Measurements from ENCODE around the gene ZNF398. TPM values are rescaled to one million over a fixed set of nuclear protein-coding genes. Genes with fewer than 3 reads are reported as not detected.

ZNF398 gene
- total and polyA plus RNA-seq, 2 of the 13 experiments (the other 11 are each of a cell fraction or from before 2014, with no cell fraction given) = 3.0 to 8.9 TPM

DNA sequence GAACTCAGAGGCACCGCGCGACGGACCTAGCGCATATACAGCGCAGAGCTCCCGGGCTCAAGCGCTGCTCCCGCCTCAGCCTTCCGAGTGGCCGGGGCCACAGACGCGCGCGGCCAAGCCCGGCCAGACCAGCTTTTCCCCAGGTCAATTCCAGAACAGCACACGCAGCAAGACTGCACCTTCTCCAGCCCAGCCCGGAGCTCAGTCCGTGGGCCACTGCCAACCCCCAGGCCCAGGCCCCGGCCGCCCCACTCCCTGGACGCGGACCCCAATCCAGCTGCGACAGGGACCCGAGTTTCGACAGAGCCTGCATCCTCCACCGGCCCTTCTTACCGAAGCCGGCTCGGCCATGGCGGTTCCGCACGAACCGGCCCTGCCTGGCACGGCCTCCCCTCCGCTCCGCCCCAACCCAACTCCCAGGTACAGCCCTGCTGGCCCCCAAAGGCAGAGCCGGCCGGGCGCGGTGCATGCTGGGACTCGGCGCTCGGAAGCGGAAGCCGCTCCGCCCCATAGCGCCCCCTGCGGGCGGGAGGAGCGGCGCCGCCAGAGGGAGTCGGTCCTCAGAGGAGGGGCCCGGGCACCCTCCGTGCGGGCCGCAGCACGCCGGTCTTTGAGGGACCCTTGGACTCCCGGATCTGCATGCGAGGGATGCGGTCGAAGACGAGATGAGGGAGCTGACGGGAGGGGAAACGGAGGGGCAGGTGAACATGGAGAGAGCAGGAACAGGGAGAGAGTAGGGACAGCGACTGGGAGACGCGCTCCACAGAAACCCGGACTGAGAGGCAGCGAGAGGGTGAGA, 21.2 kb upstream of the ZNF398 start, which contains the start of gene ZNF425 (continued):
- no peak for TF ChIP-seq ZNF530 (CRISPR knock-in tag; IDR thresholded peaks at IDR 0.05; ENCODE audit: low read depth)
- TF ChIP-seq WIZ (CRISPR knock-in tag; IDR thresholded peaks at IDR 0.05) = peak; percentile 69; the same call in 1 of the 2 replicates
- TF ChIP-seq HMGA1 (CRISPR knock-in tag; conservative IDR thresholded peaks at IDR 0.05) = no peak
- TF ChIP-seq ZNF557 (CRISPR knock-in tag; IDR thresholded peaks at IDR 0.05) = peak; percentile 59; the same call in 1 of the 2 replicates
- TF ChIP-seq, protein P1, sequence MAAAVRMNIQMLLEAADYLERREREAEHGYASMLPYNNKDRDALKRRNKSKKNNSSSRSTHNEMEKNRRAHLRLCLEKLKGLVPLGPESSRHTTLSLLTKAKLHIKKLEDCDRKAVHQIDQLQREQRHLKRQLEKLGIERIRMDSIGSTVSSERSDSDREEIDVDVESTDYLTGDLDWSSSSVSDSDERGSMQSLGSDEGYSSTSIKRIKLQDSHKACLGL (CRISPR knock-in tag; IDR thresholded peaks at IDR 0.05) = peak; percentile 86
- no peak for TF ChIP-seq ZNF713 (CRISPR knock-in tag; IDR thresholded peaks at IDR 0.05)
- TF ChIP-seq ZNF598 (CRISPR knock-in tag; IDR thresholded peaks at IDR 0.05; ENCODE audit: borderline replicate concordance) = no peak
- TF ChIP-seq, protein P2, sequence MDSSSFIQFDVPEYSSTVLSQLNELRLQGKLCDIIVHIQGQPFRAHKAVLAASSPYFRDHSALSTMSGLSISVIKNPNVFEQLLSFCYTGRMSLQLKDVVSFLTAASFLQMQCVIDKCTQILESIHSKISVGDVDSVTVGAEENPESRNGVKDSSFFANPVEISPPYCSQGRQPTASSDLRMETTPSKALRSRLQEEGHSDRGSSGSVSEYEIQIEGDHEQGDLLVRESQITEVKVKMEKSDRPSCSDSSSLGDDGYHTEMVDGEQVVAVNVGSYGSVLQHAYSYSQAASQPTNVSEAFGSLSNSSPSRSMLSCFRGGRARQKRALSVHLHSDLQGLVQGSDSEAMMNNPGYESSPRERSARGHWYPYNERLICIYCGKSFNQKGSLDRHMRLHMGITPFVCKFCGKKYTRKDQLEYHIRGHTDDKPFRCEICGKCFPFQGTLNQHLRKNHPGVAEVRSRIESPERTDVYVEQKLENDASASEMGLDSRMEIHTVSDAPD (CRISPR knock-in tag; IDR thresholded peaks at IDR 0.05) = peak; percentile 16; the same call in 1 of the 2 replicates
- no peak for TF ChIP-seq DNMT1 (CRISPR knock-in tag; IDR thresholded peaks at IDR 0.05)
- TF ChIP-seq MED13 (CRISPR knock-in tag; IDR thresholded peaks at IDR 0.05) = peak; percentile 58; the same call in 1 of the 2 replicates
- TF ChIP-seq, protein P3, sequence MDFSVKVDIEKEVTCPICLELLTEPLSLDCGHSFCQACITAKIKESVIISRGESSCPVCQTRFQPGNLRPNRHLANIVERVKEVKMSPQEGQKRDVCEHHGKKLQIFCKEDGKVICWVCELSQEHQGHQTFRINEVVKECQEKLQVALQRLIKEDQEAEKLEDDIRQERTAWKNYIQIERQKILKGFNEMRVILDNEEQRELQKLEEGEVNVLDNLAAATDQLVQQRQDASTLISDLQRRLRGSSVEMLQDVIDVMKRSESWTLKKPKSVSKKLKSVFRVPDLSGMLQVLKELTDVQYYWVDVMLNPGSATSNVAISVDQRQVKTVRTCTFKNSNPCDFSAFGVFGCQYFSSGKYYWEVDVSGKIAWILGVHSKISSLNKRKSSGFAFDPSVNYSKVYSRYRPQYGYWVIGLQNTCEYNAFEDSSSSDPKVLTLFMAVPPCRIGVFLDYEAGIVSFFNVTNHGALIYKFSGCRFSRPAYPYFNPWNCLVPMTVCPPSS (IDR thresholded peaks at IDR 0.05) = no peak
- 0 out of 2 replicates have a peak, but pooled peaks have one; percentile 9 for TF ChIP-seq ZNF644 (CRISPR knock-in tag; IDR thresholded peaks at IDR 0.05; ENCODE audit: low read depth)
- TF ChIP-seq, protein P4, sequence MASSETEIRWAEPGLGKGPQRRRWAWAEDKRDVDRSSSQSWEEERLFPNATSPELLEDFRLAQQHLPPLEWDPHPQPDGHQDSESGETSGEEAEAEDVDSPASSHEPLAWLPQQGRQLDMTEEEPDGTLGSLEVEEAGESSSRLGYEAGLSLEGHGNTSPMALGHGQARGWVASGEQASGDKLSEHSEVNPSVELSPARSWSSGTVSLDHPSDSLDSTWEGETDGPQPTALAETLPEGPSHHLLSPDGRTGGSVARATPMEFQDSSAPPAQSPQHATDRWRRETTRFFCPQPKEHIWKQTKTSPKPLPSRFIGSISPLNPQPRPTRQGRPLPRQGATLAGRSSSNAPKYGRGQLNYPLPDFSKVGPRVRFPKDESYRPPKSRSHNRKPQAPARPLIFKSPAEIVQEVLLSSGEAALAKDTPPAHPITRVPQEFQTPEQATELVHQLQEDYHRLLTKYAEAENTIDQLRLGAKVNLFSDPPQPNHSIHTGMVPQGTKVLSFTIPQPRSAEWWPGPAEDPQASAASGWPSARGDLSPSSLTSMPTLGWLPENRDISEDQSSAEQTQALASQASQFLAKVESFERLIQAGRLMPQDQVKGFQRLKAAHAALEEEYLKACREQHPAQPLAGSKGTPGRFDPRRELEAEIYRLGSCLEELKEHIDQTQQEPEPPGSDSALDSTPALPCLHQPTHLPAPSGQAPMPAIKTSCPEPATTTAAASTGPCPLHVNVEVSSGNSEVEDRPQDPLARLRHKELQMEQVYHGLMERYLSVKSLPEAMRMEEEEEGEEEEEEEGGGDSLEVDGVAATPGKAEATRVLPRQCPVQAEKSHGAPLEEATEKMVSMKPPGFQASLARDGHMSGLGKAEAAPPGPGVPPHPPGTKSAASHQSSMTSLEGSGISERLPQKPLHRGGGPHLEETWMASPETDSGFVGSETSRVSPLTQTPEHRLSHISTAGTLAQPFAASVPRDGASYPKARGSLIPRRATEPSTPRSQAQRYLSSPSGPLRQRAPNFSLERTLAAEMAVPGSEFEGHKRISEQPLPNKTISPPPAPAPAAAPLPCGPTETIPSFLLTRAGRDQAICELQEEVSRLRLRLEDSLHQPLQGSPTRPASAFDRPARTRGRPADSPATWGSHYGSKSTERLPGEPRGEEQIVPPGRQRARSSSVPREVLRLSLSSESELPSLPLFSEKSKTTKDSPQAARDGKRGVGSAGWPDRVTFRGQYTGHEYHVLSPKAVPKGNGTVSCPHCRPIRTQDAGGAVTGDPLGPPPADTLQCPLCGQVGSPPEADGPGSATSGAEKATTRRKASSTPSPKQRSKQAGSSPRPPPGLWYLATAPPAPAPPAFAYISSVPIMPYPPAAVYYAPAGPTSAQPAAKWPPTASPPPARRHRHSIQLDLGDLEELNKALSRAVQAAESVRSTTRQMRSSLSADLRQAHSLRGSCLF (CRISPR knock-in tag; IDR thresholded peaks at IDR 0.05; ENCODE audit: borderline replicate concordance) = 0 out of 2 replicates have a peak, but pooled peaks have one; percentile 9
- peak; percentile 83; the same call in 1 of the 2 replicates for TF ChIP-seq REPIN1 (CRISPR knock-in tag; IDR thresholded peaks at IDR 0.05; ENCODE audit: borderline replicate concordance, low read depth)
- no peak; the same call in none of the 2 replicates for TF ChIP-seq ZSCAN25 (CRISPR knock-in tag; IDR thresholded peaks at IDR 0.05)
- TF ChIP-seq ZNF709 (CRISPR knock-in tag; IDR thresholded peaks at IDR 0.05) = peak; percentile 90
- TF ChIP-seq ZNF460 (CRISPR knock-in tag; IDR thresholded peaks at IDR 0.05; ENCODE audit: borderline replicate concordance) = peak; percentile 77; the same call in 1 of the 2 replicates
- TF ChIP-seq CBX5 (CRISPR knock-in tag; IDR thresholded peaks at IDR 0.05; ENCODE audit: borderline replicate concordance) = 0 out of 2 replicates have a peak, but pooled peaks have one; percentile 58
- peak; percentile 97 for TF ChIP-seq RBFOX2 (IDR thresholded peaks at IDR 0.05; ENCODE audit: low read depth, low read length)
- TF ChIP-seq NFIC (IDR thresholded peaks at IDR 0.05; ENCODE audit: low read length) = no peak
- TF ChIP-seq ZSCAN21 (CRISPR knock-in tag; IDR thresholded peaks at IDR 0.05; ENCODE audit: borderline replicate concordance) = peak; percentile 82
- TF ChIP-seq ZNF788 (CRISPR knock-in tag; IDR thresholded peaks at IDR 0.05; ENCODE audit: borderline replicate concordance) = peak; percentile 97
